Measurements from ENCODE around the gene YPEL2.

GRCh38 chr17:59327981-59328290, 3.5 kb upstream of the YPEL2 start:
- TF ChIP-seq EZH2 (IDR thresholded peaks at IDR 0.05; ENCODE audit: low read length) = no peak
- TF ChIP-seq CTCF (optimal IDR thresholded peaks at IDR 0.05 in 1 of 3, IDR thresholded peaks at IDR 0.05 in 1 of 3, conservative IDR thresholded peaks at IDR 0.05 in 1 of 3; ENCODE audit: extremely low read depth in 1 of 3, insufficient read depth in 2 of 3, low read length in 3 of 3) = no peak

Data from keratinocyte (primary cell).